Osteocyte (in vitro differentiated cells): ENCODE measurements around the gene HLA-DRB1. TPM values are rescaled to one million over a fixed set of nuclear protein-coding genes. Genes with fewer than 3 reads are reported as not detected.
A peak's percentile ranks its signal among the peaks of the same experiment; 100 is the strongest.

Experiments
- DNase-seq: peaks from one replicate; pipeline ENCODE4 v3.0.0; 2021; ENCODE audit warnings: mixed read lengths; ENCODE audit not compliant: unreplicated experiment; ENCODE audit errors: extremely low spot score
- H3K27ac Mint-ChIP-seq: one replicate; pipeline ENCODE4 v1.8.0; 2021; ENCODE audit warnings: mild to moderate bottlenecking, mixed read lengths; ENCODE audit not compliant: unreplicated experiment
- H3K27me3 Mint-ChIP-seq: one replicate; pipeline ENCODE4 v1.8.0; 2021; ENCODE audit warnings: mixed read lengths; ENCODE audit not compliant: unreplicated experiment
- H3K36me3 Mint-ChIP-seq: one replicate; pipeline ENCODE4 v1.8.0; 2021; ENCODE audit warnings: mixed read lengths; ENCODE audit not compliant: unreplicated experiment
- H3K4me1 Mint-ChIP-seq: one replicate; pipeline ENCODE4 v1.8.0; 2021; ENCODE audit warnings: mixed read lengths; ENCODE audit not compliant: unreplicated experiment
- H3K4me3 Mint-ChIP-seq: one replicate; pipeline ENCODE4 v1.8.0; 2021; ENCODE audit warnings: mild to moderate bottlenecking, moderate library complexity, mixed read lengths; ENCODE audit not compliant: unreplicated experiment
- H3K9me3 Mint-ChIP-seq: one replicate; pipeline ENCODE4 v1.8.0; 2021; ENCODE audit warnings: mixed read lengths; ENCODE audit not compliant: unreplicated experiment
- CTCF ChIP-seq: fragments of 200-600 bp; sonication (generic); IDR thresholded peaks from 2 replicates; pipeline ENCODE4 v1.5.0; 2021; ENCODE audit warnings: antibody characterized with exemption, mild to moderate bottlenecking, moderate library complexity
- total RNA-seq: library from RNA; stranded (reverse); gene quantifications from 2 replicates; pipeline ENCODE4 v1.2.1, GENCODE V29; 2021

HLA-DRB1 gene
- total RNA-seq, 1 donor from 2014 or later, result not detected

DNA sequence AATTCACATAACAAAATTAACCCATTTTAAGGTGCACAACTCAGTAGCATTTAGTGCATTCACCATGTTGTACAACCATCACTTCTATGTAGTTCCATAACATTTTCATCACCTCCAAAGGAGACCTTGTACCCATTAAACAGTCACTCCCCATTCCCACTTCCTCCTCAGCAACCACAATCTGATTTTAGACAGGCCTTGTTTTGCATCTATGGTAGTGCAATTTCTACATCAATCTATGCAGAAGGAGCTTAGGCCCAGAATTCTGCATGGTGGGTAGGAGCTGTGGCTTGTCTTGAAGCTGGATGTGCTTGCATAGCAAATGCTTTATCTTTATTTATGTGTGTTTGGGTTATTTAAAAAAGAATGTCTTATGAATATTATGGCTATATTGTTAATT lies 34.0 kb upstream of the HLA-DRB1 start:
- Mint-ChIP-seq H3K4me1 (no peaks in the 10 kb centered on the region), H3K36me3 (no peaks in the 10 kb centered on the region), H3K27ac (no peak overlapping the region), H3K9me3 (no peaks in the 10 kb centered on the region), H3K4me3 (no peak overlapping the region), H3K27me3 (peaks cover 4% of the 10 kb centered on the region)
- no peak for DNase-seq
- no peak for TF ChIP-seq CTCF

DNA sequence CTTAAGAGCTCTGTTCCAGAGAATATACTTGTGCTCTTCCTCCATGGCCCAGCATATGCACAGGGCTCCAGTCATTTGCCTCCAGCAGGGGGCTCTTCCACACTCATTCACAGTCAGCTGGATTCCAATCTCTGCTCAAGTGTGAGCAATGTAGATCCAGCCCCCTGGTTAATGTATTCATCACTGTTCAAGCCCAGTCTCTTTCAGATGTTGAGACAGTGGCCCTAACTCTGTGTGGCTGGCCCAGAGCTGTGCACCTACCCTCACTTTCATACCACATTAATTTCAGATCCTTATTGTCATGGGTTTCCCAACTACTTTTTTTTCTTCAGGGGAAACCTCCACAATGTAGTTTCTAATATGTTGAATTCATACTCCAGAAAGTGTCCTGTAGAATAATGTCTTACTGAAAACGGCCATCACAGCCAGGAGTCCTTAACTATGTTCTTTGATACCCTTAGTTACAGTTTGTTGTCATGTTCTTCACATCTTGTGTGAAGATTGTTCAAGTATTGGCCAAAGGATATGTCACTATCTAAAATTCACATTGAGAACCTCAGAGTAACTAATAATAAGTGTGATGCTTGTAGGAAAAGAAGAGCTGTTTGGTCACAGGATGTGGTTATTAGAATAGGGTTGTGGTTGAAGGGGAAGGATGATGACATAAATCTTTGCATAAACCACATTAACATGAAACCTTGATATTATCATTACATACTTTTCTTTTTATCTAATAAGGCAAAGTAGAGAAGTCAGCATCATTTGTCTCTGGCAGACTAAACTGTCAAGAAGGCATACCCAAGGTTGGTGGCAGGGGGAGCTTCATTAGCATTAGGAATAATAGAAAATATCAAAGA lies 33.1 kb upstream of the HLA-DRB1 start:
- no peak overlapping the region for H3K4me3 Mint-ChIP-seq
- no peak overlapping the region for H3K27ac Mint-ChIP-seq
- no peak for DNase-seq
- H3K9me3 Mint-ChIP-seq, result peaks cover 5% of the 10 kb centered on the region
- no peaks in the 10 kb centered on the region for H3K36me3 Mint-ChIP-seq
- no peaks in the 10 kb centered on the region for H3K4me1 Mint-ChIP-seq
- peaks cover 4% of the 10 kb centered on the region for H3K27me3 Mint-ChIP-seq
- peak; percentile 59 for TF ChIP-seq CTCF

DNA sequence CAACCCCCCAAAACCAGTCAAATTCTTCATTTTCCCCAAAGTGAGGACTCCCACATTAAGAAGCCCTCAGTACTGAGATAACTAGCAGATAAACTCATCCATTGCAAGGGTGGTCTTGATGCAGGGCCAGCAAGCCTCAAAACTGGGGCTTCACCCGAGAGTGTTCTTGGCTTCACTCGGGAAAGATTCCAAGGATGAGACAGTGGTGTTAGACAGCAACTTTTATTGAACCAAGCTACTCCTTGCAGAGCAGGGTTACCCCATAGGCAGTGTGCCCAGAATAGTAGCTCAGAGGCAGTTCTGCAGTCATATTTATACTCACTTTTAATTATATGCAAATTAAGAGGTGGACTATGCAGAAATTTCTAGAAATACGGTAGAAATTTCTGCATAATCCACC lies 31.7 kb upstream of the HLA-DRB1 start:
- Mint-ChIP-seq H3K9me3 (peaks cover 5% of the 10 kb centered on the region), H3K27ac (no peak overlapping the region), H3K27me3 (peaks cover 6% of the 10 kb centered on the region), H3K4me3 (no peak overlapping the region), H3K36me3 (no peaks in the 10 kb centered on the region), H3K4me1 (no peaks in the 10 kb centered on the region)
- TF ChIP-seq CTCF, result no peak
- DNase-seq, result no peak

DNA sequence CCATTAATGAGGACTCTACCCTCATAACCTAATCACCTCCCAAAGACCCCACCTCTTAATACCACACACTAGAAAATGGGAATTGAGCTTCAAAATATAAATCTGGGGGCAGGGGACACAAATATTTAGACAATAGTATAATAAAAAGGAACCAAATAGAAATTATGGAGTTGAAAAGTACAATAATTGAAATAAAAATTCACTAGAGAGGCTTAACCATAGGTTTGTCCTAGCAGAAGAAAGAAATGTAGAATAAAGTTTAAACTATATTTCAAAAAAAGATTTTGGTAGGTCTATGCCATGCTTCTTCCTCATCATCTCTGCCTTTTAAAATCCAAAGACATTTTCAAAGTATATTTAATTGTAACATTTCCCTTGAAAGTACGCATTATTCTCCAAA lies 28.1 kb upstream of the HLA-DRB1 start:
- DNase-seq, result no peak
- no peak for TF ChIP-seq CTCF
- H3K9me3 Mint-ChIP-seq, result peaks cover 5% of the 10 kb centered on the region
- H3K36me3 Mint-ChIP-seq, result no peaks in the 10 kb centered on the region
- no peak overlapping the region for H3K4me3 Mint-ChIP-seq
- H3K27ac Mint-ChIP-seq, result no peak overlapping the region
- peaks cover 6% of the 10 kb centered on the region for H3K27me3 Mint-ChIP-seq
- no peaks in the 10 kb centered on the region for H3K4me1 Mint-ChIP-seq

DNA sequence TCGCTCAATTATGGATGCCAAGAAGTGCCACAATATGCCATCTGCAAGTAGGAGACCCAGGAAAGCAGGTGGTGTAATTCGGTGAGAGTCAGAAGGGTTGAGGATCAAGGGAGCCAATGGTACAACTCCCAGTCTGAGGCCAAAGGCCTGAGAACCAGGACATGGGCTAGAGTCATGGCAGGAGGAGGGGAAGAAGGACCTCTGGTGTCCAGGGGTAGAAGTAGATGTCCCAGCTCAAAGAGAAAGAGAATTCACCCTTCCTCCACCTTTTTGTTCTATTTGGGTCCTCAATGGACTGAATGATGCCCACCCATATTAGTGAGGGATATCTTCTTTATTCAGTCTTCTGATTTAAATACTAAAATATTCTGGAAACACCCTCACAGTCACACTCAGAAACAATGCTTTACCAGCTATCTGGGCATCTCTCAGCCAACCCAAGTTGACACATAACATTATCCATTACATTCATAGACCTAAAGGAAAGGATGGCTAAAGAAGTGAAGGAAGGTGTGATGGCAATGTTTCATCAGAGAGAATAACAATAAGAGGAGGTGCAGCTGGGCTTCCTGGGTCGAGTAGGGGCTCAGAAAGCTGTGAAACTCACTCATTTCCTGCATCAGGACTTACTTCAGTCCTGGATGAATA lies 26.4 kb upstream of the HLA-DRB1 start:
- Mint-ChIP-seq H3K36me3 (no peaks in the 10 kb centered on the region), H3K9me3 (peaks cover 5% of the 10 kb centered on the region)
- no peak for TF ChIP-seq CTCF

More for the DNA sequence above, 26.4 kb upstream of the HLA-DRB1 start:
- H3K4me1 Mint-ChIP-seq, result no peaks in the 10 kb centered on the region
- peaks cover 5% of the 10 kb centered on the region for H3K27me3 Mint-ChIP-seq
- no peak for DNase-seq
- no peak overlapping the region for H3K27ac Mint-ChIP-seq
- no peak overlapping the region for H3K4me3 Mint-ChIP-seq
